GM21390 (cell line): Measurements from ENCODE around the gene NCOR1.
"Not testable (repeated sequence)": the region's sequence is repeated elsewhere in the genome, so short reads cannot be mapped to it uniquely, and the experiment has no call there.

Experiments
- ATAC-seq: cut with Tn5 transposase; IDR thresholded peaks from one replicate; pipeline ENCODE4 v1.9.1; 2021; ENCODE audit not compliant: unreplicated experiment

Gene NCOR1

DNA sequence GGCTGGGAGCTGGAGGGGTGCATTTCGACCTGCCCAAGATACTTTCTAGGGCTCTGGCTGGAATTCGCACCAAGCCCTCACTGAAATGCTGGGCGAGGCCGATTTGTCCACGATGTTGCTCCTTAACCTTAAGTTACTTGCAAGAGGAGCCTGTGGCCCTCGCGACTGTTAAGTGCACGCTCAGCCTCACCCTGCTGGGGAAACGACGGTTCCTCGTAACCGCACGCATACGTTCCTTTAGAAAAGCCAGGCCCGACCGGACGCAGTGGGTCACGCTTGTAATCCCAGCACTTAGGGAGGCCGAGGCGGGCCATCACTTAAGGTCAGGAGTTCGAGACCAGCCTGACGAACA lies 607 bp upstream of the NCOR1 start:
- peak; percentile 2 for ATAC-seq

DNA sequence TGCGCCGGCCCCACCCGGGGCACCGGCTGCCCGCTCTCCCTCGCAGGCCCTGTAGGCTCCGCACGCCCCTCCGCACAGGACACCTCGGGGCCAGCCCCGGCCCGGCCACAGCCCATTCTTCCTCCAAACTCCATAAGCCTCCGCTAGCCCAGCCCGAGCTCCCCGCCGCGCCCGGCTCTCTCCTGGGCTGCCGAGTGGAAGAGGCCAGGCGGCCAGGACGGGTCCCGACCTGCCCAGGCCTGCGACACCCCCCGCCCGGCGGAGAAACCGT lies 397 bp downstream of the NCOR1 start:
- ATAC-seq: peak; percentile 36

DNA sequence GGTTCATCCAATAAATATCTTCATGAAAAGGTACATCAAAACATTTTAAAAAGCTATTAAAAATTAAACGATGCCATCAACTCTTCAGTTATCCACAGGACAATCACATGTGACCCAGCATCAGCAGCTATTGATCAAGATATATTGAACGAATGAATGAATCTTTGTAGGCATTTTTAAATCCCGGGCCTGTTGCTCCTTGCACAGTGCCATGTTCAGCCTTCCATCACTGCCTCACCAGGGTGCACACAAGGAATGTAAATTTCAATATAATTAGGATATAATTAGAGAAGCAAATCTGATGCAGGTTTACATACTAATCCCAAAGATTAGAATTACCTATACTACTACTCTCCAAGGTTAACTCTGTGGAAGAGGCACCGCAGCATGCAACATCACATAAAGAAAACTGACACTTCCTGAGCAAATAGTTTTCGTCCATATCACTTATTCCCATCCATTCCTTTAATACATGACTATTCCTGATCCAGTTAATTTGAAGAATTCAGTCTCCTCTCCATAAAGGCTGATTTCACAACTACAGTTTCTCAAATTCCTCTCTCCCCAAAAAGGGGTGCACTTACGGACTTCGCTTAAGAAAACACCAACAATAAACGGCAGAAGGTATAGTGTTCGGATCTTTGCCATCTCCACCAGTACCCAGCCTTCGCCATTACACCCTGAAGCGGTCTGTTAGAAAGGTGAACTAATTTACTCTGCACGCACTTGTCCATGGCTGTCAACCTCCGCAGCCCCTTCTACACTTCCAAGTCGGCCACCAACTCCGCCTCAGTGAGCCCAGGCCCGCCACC lies 938 bp downstream of the NCOR1 start:
- ATAC-seq: no peak

DNA sequence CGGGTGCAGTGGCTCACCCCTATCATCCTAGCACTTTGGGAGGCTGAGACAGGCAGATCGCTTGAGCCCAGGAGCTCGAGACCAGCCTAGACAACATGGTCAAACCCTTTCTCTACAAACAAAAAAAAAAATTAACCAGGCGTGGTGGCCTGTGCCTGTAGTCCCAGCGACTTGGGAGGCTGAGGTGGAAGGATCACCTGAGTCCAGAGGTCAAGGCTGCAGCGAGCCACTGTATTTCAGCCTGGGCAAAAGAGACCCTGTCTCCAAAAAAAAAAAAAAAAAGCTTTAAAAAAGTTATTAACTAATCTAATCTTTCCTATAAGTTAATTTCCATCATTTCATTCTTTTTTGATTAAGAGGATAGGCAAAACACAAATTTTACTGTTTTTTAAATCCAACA lies 2.5 kb downstream of the NCOR1 start:
- ATAC-seq: no peak

DNA sequence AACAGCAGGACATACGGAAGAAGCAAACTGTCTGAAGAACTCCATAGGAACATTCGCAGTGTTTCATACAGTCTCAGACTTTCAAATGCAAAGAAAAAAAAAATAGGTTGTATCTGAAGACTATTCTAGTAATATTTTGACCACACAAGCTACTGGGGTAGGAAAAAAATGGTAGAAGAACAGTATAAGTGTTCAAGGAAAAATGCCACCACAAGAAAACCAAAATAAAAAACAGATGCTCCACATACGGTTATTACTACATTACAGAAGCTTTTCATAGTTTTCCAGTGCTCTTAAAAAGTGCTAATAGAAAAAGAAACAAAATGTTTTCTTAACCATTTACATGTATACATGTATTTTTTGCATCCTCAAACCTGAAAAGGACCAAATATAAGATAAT lies 3.7 kb downstream of the NCOR1 start:
- no peak for ATAC-seq

DNA sequence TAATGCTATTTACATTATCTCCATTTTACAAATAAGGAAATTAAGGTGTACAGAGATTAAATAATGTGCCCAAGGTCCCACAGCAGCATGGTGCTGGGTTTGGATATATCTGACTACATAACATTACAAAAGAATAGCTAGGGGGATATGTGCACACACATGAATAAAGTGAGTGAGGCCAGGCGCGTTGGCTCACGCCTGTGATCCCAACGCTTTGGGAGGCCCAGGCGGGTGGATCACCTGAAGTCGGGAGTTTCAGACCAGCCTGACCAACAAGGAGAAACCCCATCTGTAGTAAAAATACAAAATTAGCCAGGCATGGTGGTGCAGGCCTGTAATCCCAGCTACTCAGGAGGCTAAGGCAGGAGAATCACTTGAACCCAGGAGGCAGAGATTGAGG lies 10.6 kb downstream of the NCOR1 start:
- not testable (repeated sequence) for ATAC-seq

DNA sequence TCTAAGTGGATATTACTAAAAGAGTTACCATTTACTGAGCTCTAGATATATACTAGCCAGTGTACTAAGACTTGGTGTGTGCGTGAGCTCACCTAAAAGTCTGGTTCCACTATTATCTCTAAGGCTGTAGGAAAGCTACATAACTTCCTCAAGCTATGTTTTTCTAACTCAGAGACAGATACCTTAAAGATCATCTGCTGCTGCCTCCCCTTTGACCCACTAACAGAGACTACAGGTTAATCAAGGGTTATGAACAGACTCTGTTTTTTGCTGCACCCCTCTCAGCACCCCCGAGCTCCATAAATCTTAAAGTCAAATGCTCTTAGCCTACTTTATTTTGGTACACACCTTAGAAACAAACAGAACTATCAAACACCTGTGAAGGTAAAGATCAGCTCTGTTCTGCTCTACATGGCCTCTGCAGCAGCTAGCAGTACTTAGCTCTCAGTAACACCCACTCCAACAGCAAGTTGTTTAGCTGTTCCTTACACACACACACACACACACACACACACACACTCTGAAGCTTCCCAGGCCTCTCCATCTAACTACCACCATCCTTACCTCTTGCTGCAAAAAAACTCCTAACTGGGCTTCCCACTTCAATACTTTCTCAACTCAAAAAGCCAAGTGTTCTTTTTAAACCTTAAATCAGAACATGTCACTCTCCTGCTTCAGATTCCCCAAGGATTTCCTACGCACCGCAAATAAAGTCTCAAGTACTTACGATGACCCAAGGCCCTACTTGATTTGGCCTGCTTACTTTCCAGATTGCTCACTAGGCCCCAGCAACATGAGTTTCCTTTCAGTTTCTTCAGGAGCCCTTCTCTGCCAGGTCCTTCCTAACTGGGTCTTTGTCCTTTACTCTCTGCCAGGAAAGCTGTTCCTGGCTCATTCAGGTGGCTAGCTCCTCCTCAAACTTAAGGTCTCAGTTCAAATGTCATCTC lies 12.5 kb downstream of the NCOR1 start:
- not testable (repeated sequence) for ATAC-seq

DNA sequence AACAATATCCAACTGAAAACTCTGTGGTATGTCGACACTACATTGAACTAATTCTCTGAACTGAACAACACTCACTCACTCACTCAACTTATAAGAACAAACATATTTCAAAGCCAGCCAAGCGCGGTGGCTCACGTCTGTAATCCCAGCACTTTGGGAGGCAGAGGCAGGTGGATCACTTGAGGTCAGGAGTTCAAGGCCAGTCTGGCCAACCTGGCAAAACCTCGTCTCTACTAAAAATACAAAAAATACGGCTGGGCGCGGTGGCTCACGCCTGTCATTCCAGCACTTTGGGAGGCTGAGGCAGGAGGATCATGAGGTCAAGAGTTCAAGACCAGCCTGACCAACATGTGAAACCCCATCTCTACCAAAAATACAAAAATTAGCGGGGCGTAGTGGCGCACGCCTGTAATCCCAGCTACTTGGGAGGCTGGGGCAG lies 13.6 kb downstream of the NCOR1 start:
- not testable (repeated sequence) for ATAC-seq

DNA sequence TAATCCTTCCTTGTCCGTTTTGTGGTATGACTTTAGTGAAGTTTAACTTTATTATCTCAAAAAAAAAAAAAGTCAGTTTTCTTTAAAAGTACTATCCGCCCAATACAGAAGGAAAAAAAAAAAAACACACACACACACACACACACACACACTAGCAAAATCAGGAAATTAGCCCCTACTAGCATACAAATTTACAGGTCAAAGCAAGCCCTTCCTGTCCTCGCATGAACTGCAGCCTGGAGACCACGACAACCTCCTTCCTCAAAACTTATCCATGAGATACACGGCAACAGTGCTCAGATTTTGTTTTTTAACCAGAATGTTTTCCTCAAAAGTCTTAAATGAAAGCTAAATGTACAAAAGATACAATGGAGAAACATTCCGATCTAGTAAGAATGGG lies 16.2 kb downstream of the NCOR1 start:
- ATAC-seq: no peak

DNA sequence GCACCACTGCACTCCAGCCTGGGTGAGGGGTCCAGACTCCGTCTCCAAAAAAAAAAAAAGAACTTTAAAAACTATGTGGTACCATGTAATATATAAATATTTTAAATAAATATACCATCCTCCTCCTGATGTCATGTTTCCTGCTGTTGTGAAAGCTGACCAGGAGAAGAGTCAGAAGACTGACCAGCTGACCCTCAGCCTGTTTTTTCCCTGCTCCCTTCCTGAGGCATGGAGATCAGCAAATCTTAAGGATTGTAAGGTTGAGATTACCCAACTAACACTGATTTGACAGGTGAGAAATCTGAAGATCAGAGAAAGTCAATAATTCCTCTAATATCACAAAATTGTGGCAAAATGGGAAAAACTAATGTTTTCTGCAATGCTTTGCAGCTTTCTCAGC lies 18.1 kb downstream of the NCOR1 start:
- ATAC-seq: no peak

DNA sequence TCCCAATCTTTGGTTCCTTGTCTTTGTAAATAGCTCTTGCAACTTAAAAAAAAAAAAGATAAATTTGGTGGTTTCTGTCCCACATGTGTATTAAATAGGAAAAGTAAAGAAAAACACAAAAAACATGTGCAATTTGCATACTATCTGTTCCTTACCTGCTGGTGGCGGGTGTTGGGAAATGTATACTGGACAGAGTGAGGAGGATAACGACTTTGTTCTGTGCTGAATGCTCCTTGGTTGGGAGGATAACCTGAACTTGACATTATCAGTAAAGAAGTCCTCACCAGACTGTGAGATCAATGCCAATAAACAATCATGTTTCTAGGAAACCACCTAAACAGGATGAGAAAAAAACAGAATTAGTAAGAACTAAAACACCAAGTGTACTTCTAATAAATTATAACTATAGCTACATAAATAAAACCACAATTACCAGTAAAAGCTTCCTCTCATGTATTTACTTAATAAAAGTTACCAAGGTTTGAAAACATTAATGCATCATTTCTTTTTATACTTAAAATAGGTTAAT lies 21.0 kb downstream of the NCOR1 start:
- not testable (repeated sequence) for ATAC-seq

DNA sequence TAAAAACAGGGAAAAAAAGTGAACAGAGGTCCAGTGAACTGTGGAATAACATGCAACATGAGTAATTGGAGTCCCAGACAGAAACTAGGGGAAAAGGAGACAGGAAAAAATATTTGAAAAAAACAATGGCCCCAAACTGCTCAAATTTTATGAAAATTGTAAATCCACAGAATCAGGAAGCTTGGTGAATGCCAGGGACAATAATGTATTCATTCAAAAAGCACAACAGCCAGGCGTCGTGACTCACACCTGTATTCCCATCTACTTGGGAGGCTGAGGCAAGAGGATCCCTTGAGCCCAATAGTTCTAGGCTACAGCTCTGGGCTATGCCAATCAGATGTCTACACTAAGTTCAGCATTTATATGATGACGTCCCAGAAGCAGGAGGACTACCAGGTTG lies 23.7 kb downstream of the NCOR1 start:
- ATAC-seq: no peak

DNA sequence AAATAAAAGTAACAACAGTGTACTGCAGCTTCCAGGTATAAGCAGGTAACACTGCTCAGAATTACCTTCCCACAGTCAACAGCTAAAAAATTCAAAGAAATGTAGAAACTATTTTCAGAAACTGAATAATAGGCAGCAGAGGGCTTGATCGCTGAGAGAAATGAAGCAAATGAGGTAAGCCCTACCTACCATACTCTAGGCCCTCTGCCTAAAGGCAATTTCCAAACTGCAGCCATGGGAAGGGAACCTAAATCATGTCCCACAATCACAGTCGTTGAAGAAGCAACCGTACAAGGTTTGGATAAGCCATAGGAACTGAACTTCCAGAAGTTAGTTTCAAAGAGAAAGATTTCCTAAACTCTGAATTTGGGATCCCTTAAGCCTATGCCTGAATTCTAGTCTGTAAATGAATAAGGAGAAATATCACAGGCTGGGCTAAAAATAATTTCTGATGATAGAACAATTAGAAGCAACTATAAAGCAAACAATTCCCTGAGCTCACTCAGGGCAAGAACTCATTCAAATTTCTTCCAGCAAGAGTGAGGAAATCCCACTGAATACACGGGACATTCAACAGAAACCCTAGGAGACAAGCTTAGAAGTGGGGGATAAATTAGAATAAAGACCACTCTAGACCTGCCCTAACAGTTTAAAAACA lies 24.5 kb downstream of the NCOR1 start:
- no peak for ATAC-seq

DNA sequence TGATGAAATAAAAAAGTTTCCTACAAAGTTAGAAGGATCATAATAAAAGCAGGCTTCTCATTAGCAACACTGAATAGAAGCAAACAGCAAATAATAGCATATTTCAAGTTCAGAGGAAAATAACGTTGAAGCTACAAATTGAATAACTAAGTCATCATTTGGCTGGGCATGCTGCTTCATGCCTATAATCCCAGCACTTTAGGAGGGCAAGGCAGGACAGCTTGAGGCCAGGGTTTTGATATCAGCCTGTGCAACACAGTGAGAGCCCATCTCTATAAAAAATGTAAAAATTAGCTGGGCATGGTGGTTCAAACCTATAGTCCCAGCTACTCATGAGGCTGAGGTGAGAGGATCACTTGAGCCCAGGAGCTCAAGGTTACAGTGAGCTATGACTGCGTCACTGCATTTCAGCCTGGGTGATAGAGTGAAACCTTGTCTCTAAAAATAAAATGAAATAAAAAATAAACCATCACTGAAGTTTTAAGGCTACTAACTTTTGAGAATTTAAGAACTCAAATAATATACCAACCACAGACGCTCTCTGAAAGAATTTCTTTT lies 25.5 kb downstream of the NCOR1 start:
- ATAC-seq: no peak

DNA sequence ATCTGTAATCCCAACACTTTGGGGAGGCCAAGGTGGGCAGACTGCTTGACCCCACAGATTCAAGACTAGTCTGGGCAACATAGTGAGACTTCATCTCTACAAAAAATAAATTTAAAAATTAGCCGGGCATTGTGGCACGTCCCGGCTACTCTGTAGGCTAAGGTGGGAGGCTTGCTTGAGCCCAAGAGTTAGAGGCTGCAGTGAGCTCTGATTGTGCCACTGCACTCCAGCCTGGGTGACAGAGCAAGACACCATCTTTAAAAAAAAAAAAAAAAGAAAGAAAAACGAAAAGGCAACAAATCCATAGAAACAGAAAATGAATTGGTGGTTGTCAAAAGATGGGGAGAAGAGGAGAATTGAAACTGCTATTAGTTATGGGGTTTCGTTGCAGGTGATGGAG lies 27.7 kb downstream of the NCOR1 start:
- ATAC-seq: no peak

DNA sequence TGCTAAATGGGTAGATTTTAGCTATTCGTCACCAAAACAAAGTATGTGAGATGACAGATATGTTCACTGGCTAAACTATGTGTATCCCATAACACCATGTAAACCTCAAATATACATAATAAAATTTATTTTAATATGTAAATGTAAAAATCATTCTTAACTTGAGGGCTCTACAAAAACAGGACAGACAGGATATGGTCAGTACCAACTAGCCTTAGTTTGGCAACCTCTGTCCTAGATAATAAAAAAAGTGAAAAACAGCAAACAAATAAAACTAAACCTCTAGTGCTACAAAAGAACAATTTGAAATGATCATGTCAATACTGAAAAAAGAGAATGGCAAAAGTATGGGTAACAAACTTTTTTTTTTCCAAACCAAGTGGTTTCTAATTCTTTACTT lies 33.8 kb downstream of the NCOR1 start:
- no peak for ATAC-seq

DNA sequence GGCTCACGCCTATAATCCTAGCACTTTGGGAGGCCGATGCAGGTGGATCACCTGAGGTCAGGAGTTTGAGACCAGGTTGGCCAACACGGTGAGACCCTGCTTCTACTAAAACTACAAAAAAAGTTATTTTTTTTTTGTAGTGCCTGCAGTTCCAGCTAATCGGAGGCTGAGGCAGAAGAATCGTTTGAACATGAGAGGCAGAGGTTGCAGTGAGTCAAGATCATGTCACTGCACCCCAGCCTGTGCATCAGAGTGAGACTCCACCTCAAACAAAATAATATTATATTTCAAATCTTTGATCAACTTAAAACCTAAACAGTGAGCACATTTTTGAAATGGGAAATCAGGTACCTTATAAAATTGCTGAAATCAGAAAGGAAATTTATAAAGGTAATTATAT lies 36.5 kb downstream of the NCOR1 start:
- ATAC-seq: no peak

DNA sequence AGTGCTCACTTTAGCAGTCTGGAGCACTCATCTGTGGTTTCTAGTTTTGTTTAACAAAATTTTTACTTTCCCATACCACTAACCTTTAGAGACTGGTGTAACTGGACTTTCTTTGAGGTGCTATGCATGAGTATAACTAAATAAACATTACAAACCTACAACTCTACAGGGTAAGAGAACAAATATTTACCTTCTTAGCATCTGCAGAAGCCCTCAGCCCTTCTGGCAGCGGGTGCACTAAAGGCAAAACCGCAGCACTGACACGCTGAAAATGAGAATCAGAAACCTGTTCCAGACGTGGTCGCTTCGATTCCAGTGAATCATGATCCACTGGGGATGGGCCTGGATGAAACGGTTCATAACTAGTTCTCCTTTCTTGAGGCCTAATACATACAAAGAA lies 43.7 kb downstream of the NCOR1 start:
- no peak for ATAC-seq

DNA sequence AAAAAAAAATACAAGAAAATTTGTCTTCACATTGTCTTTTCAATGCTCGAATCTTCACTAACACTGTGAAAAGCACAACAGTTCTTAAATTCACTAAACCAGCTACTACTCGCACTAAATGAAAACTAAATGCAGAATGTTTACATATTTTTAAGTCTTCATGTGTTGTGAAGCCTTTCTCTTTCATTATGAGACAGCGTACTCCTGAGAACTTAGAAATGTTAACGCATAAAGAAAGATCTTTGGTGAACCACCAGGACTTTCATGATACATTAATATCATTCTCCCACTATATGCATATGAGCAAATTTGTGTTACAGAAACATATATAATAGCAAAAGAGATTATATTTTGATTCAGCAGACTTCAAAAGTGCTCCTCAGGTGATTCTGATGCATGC lies 48.6 kb downstream of the NCOR1 start:
- ATAC-seq: not testable (repeated sequence)

DNA sequence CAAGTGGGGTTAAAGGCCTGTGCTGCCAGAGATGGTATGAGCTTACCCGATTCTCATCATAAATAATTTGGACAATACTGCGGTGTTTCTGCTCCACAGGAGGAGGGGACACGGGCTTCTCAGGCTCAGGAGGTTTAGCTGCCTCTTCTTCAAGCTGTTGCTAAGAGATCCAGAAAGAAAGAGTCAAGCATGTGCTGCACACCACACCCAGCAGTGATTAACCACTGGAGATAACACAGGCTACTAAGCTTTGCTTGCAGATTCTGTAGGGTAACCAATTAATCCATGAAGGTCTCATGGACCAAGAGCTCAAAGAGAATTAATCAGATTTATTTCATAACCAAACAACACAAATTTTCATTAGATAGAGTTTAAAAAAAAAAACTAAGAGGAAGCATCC lies 56.6 kb downstream of the NCOR1 start:
- no peak for ATAC-seq

DNA sequence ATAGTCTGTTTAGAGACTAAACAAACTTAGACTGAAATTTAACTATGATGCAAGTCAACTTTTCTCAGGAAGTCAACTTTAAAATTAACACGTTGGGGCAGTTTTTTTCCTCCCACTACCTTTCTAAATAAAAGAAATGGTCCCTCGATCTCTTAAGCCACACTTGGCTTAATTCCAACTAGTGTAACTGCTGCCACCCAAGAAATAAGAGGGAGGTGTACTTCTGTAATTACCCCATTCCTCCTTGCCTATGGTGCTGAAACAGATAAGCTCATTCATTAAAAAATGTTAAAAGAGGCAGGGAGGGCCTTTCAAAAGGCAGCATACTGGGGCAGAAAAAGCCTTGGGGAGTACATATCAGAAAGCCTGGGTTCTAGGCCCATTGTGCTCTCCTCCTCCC lies 59.8 kb downstream of the NCOR1 start:
- ATAC-seq: no peak
